ENCODE data around the gene SDCCAG8. TPM values are rescaled to one million over a fixed set of nuclear protein-coding genes. Genes with fewer than 3 reads are reported as not detected.

The SDCCAG8 gene
- total RNA-seq, 1 experiment from 2014 or later, result 14.0 TPM

DNA sequence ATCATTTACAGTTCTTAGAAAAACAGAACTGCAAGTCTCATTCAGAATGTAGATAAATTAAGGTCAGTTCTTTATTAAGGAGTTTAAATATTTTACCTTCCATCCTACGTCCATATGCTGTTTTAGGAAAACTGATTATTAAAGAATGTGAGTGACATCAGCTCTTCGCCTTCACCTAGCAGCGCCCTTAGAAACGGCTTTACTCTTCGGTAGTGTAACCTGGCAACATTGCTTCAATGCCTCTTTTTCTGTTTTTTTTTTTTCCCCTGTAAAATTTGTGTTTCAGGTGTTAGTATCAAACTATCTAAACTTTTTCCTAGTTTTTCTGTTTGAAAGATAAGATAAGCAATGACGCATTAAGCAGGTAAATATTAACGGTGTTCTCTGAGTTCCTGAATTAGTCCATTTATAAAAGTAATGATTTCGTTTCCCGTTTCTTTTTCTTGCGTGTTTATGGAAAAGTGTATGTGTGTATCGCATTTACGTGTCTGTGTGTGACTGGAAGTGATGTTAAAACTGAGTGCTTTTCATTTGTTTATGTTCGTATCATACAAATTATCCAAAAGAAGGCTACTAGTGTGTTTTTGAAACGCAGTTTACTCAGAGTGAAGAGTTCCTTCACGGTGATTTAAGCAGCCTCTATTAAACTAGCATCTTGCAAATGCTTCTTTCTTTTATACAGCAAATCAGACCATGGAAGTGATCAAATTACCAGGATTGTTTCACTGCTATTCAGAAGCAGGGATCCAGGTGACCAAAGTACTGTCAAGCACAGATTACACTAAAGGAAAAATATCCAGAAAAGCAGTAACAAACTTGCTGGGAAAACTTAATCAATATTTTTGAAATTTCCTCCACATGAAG is 139.0 kb downstream of the SDCCAG8 start:
- no peak for ATAC-seq
- no TSS peak for BruUV-seq (replicated peaks)
- in situ Hi-C loops (cut with HindIII; ENCODE audit: low pct_unique_long_range_greater_than_20kb, low sequenced_read_pairs), result no loop called here
- H3K27ac ChIP-seq (ENCODE audit: low read length), result no peak overlapping the region
- DNase-seq (ENCODE audit: low read depth, low spot score), result no peak
- no peaks in the 10 kb centered on the region for H3K27me3 ChIP-seq (ENCODE audit: control insufficient read depth, insufficient read depth, low read length)
- H3K9me3 ChIP-seq (ENCODE audit: control insufficient read depth, insufficient read depth, low read depth, low read length), result no peaks in the 10 kb centered on the region
- no peak overlapping the region for H3K4me3 ChIP-seq (ENCODE audit: low read depth in 2 of 2, low read length in 2 of 2)
- H3K4me1 ChIP-seq (ENCODE audit: control insufficient read depth, insufficient read depth, low read length), result no peaks in the 10 kb centered on the region
- POLR2A ChIA-PET, result no interaction called here
- H3K36me3 ChIP-seq (ENCODE audit: control insufficient read depth, insufficient read depth, low read length), result no peaks in the 10 kb centered on the region
- CTCF ChIA-PET, result no interaction called here
- TF ChIP-seq TCF7L2 (IDR thresholded peaks at IDR 0.05; ENCODE audit: low read depth, low read length), result no peak
- intact Hi-C loops (cut with micrococcal nuclease; ENCODE audit: unreplicated experiment), result no loop called here

DNA sequence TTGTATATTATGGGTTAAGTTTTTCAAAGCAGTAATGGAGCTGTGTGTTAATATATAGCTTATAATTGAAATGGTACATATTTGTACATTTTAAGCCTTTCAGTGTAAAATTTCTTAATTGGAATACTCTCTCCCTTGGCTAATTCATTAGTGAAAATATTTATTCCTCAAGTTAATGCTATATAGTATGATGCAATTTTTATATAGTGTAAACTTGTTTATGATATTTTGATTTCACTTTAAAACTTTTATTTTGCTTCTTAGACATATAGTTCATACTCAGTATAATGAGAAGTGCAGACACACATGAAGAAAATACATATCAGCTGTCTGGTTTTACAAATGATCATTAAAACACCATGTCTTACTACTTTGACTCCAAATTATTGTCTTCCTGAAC is 140.6 kb downstream of the SDCCAG8 start:
- no peak for DNase-seq (ENCODE audit: low read depth, low spot score)
- ATAC-seq, result no peak
- BruUV-seq (replicated peaks), result no TSS peak
- CTCF ChIA-PET, result no interaction called here
- intact Hi-C loops (cut with micrococcal nuclease; ENCODE audit: unreplicated experiment) (no loop called here), in situ Hi-C loops (cut with HindIII; ENCODE audit: low pct_unique_long_range_greater_than_20kb, low sequenced_read_pairs) (no loop called here)
- no peak for TF ChIP-seq TCF7L2 (IDR thresholded peaks at IDR 0.05; ENCODE audit: low read depth, low read length)
- TF ChIP-seq, protein P1, sequence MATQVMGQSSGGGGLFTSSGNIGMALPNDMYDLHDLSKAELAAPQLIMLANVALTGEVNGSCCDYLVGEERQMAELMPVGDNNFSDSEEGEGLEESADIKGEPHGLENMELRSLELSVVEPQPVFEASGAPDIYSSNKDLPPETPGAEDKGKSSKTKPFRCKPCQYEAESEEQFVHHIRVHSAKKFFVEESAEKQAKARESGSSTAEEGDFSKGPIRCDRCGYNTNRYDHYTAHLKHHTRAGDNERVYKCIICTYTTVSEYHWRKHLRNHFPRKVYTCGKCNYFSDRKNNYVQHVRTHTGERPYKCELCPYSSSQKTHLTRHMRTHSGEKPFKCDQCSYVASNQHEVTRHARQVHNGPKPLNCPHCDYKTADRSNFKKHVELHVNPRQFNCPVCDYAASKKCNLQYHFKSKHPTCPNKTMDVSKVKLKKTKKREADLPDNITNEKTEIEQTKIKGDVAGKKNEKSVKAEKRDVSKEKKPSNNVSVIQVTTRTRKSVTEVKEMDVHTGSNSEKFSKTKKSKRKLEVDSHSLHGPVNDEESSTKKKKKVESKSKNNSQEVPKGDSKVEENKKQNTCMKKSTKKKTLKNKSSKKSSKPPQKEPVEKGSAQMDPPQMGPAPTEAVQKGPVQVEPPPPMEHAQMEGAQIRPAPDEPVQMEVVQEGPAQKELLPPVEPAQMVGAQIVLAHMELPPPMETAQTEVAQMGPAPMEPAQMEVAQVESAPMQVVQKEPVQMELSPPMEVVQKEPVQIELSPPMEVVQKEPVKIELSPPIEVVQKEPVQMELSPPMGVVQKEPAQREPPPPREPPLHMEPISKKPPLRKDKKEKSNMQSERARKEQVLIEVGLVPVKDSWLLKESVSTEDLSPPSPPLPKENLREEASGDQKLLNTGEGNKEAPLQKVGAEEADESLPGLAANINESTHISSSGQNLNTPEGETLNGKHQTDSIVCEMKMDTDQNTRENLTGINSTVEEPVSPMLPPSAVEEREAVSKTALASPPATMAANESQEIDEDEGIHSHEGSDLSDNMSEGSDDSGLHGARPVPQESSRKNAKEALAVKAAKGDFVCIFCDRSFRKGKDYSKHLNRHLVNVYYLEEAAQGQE (IDR thresholded peaks at IDR 0.05; ENCODE audit: insufficient read depth in 1 of 2, low read depth in 2 of 2, low read length in 1 of 2), result no peak
- H3K4me3 ChIP-seq (ENCODE audit: low read depth in 2 of 2, low read length in 2 of 2), result no peak overlapping the region
- no peaks in the 10 kb centered on the region for H3K4me1 ChIP-seq (ENCODE audit: control insufficient read depth, insufficient read depth, low read length)
- no peaks in the 10 kb centered on the region for H3K27me3 ChIP-seq (ENCODE audit: control insufficient read depth, insufficient read depth, low read length)
- no peaks in the 10 kb centered on the region for H3K9me3 ChIP-seq (ENCODE audit: control insufficient read depth, insufficient read depth, low read depth, low read length)
- POLR2A ChIA-PET, result no interaction called here
- H3K36me3 ChIP-seq (ENCODE audit: control insufficient read depth, insufficient read depth, low read length), result no peaks in the 10 kb centered on the region
- no peak overlapping the region for H3K27ac ChIP-seq (ENCODE audit: low read length)

DNA sequence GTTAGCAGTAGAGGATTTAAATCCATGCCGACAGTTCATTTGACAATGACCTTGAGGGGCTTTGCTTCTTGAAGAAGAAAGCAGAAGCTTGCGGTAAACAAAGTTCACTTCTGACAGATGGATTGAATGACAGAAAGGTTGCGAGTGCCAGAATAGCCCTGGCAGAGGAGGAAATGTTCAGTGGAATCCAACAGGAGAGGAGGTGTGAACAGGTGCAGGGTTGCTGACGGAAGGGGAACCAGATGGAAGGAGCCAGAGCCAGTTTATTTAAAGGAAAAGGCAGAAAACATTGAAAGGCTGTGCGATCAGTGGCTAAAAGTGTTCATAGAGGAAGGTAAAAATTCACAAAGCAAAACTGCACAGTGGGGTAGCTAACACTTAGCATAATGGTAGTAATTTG is 141.0 kb downstream of the SDCCAG8 start:
- no peak for DNase-seq (ENCODE audit: low read depth, low spot score)
- no TSS peak for BruUV-seq (replicated peaks)
- Histone ChIP-seq H3K27ac (ENCODE audit: low read length) (no peak overlapping the region), H3K4me1 (ENCODE audit: control insufficient read depth, insufficient read depth, low read length) (no peaks in the 10 kb centered on the region), H3K36me3 (ENCODE audit: control insufficient read depth, insufficient read depth, low read length) (no peaks in the 10 kb centered on the region), H3K9me3 (ENCODE audit: control insufficient read depth, insufficient read depth, low read depth, low read length) (no peaks in the 10 kb centered on the region), H3K27me3 (ENCODE audit: control insufficient read depth, insufficient read depth, low read length) (no peaks in the 10 kb centered on the region), H3K4me3 (ENCODE audit: low read depth in 2 of 2, low read length in 2 of 2) (no peak overlapping the region)
- POLR2A ChIA-PET, result no interaction called here
- intact Hi-C loops (cut with micrococcal nuclease; ENCODE audit: unreplicated experiment) (no loop called here), in situ Hi-C loops (cut with HindIII; ENCODE audit: low pct_unique_long_range_greater_than_20kb, low sequenced_read_pairs) (no loop called here)
- CTCF ChIA-PET, result no interaction called here
- no peak for ATAC-seq
- no peak for TF ChIP-seq POLR2AphosphoS5 (IDR thresholded peaks at IDR 0.05; ENCODE audit: low read depth, low read length)
